Measurements from ENCODE around the gene MAP3K13. TPM values are rescaled to one million over a fixed set of nuclear protein-coding genes. Genes with fewer than 3 reads are reported as not detected.

The MAP3K13 gene
- total and polyA plus RNA-seq, 7 donors, result 2.6 to 7.6 (median 5.0) TPM

GRCh38 chr3:185325946-185326791 lies 36.8 kb upstream of the MAP3K13 start:
- intact Hi-C loops (cut with DNase I), result no loop called here
- TF ChIP-seq CTCF (IDR thresholded peaks at IDR 0.05), result no peak

GRCh38 chr3:185327062-185327461 lies 35.9 kb upstream of the MAP3K13 start:
- 67 to 75% (median 69%) methylated on average over 6 of the region's 6 CpGs for WGBS, 3 donors
- H3K4me3 ChIP-seq, result no peak overlapping the region
- no peaks in the 10 kb centered on the region for H3K4me1 ChIP-seq
- H3K9me3 ChIP-seq, result no peaks in the 10 kb centered on the region
- DNase-seq, result no peak
- intact Hi-C loops (cut with DNase I), result no loop called here
- no peaks in the 10 kb centered on the region for H3K27me3 ChIP-seq (ENCODE audit: insufficient read depth in 3 of 3, low read length in 2 of 3)
- no peaks in the 10 kb centered on the region for H3K36me3 ChIP-seq (ENCODE audit: insufficient read depth in 1 of 2, low read depth in 1 of 2)
- no peak for ATAC-seq
- no peak for TF ChIP-seq CTCF (IDR thresholded peaks at IDR 0.05)
- H3K27ac ChIP-seq, result no peak overlapping the region

More at GRCh38 chr3:185325946-185326791, 36.8 kb upstream of the MAP3K13 start:
- DNase-seq, result no peak
- H3K4me3 ChIP-seq, result no peak overlapping the region
- no peaks in the 10 kb centered on the region for H3K4me1 ChIP-seq
- no peak for ATAC-seq
- H3K36me3 ChIP-seq (ENCODE audit: insufficient read depth in 1 of 2, low read depth in 1 of 2), result no peaks in the 10 kb centered on the region
- no peaks in the 10 kb centered on the region for H3K9me3 ChIP-seq
- no peak overlapping the region for H3K27ac ChIP-seq
- 85 to 87% (median 86%) methylated on average over 8 of the region's 8 CpGs for WGBS, 3 donors
- H3K27me3 ChIP-seq (ENCODE audit: insufficient read depth in 3 of 3, low read length in 2 of 3), result no peaks in the 10 kb centered on the region

GRCh38 chr3:185328324-185329004 lies 34.5 kb upstream of the MAP3K13 start:
- Histone ChIP-seq H3K27ac (no peak overlapping the region), H3K4me1 (no peaks in the 10 kb centered on the region), H3K27me3 (ENCODE audit: insufficient read depth in 3 of 3, low read length in 2 of 3) (no peaks in the 10 kb centered on the region), H3K4me3 (no peak overlapping the region), H3K36me3 (ENCODE audit: insufficient read depth in 1 of 2, low read depth in 1 of 2) (no peaks in the 10 kb centered on the region), H3K9me3 (no peaks in the 10 kb centered on the region)
- DNase-seq, result no peak
- no peak for ATAC-seq
- intact Hi-C loops (cut with DNase I), result no loop called here
- TF ChIP-seq CTCF (IDR thresholded peaks at IDR 0.05), result no peak
- WGBS, 3 donors, result 55 to 60% (median 58%) methylated on average over 10 of the region's 10 CpGs

GRCh38 chr3:185330238-185330637 lies 32.7 kb upstream of the MAP3K13 start:
- ATAC-seq, result no peak
- Histone ChIP-seq H3K9me3 (no peaks in the 10 kb centered on the region), H3K27ac (no peak overlapping the region), H3K36me3 (ENCODE audit: insufficient read depth in 1 of 2, low read depth in 1 of 2) (no peaks in the 10 kb centered on the region), H3K4me1 (no peaks in the 10 kb centered on the region), H3K27me3 (ENCODE audit: insufficient read depth in 3 of 3, low read length in 2 of 3) (no peaks in the 10 kb centered on the region), H3K4me3 (no peak overlapping the region)
- WGBS, 3 donors, result 78 to 88% (median 86%) methylated on average over 6 of the region's 6 CpGs
- no peak for DNase-seq
- no peak for TF ChIP-seq CTCF (IDR thresholded peaks at IDR 0.05)
- intact Hi-C loops (cut with DNase I), result no loop called here

Measured in psoas muscle (tissue), 8 donors.